GM04503 (cell line): ENCODE results near the gene TSSK1B.
"Not testable (repeated sequence)": the region's sequence is repeated elsewhere in the genome, so short reads cannot be mapped to it uniquely, and the experiment has no call there.

Experiments
- DNase-seq: peaks from one replicate; pipeline ENCODE4 v3.0.0-alpha.2; 2012; ENCODE audit warnings: low read depth

The TSSK1B gene

GRCh38 chr5:113434889-113435288 is at the start of gene TSSK1B:
TSSK1B (minus strand) TSS chr5:113434989; CDS start chr5:113434839, 150 bp downstream.
- DNase-seq = no peak

DNA sequence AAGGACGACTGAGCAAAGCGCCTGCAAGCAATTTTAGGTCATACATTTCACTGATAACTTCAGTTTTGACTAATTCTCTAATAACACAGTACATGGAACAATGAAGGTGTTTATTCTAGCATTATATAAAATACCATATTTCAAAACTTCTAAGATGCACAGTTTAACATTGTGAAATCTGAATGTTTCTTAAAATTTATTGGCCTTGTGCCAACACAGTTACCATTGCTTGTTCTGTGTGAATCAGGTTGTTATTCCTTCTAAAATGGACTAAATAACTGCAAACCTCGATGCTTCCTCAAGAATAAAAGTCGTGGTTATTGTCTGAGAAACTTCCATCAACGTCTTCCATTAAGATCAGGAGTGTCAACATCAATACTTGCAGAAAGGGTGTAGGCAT is 45.5 kb upstream of the TSSK1B start:
- no peak for DNase-seq

GRCh38 chr5:113478691-113479090 is 43.9 kb upstream of the TSSK1B start:
- DNase-seq = no peak

GRCh38 chr5:113474100-113474728 is 39.4 kb upstream of the TSSK1B start:
- no peak for DNase-seq

- DNase-seq = no peak
Observed at GRCh38 chr5:113463032-113463431, 28.2 kb upstream of the TSSK1B start.

GRCh38 chr5:113457106-113457505 is 22.3 kb upstream of the TSSK1B start:
- DNase-seq = not testable (repeated sequence)

- no peak for DNase-seq
Observed at GRCh38 chr5:113452941-113453340, 18.2 kb upstream of the TSSK1B start.

- DNase-seq = no peak
Observed at GRCh38 chr5:113451797-113452196, 17.0 kb upstream of the TSSK1B start.

DNA sequence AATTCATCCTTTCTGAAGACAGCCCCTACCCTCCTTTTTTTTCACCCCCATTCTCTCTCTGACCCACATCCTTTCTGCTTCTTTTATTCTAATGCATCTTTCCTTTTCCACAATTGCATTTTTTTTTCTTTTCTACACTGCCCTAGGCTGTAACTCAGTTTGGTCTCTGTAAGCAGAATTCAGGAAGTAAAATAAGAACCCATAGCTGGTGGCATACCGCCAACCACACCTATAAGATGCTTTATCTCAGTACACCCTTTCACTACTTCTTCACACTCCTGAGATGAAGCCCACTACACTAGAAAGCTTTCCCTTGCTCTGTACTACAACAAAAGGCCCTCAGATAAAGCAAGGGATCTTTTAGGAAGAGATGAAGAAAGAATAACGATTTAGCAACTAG is 16.1 kb upstream of the TSSK1B start:
- no peak for DNase-seq

- no peak for DNase-seq
Observed at GRCh38 chr5:113450462-113450861, 15.7 kb upstream of the TSSK1B start.

DNA sequence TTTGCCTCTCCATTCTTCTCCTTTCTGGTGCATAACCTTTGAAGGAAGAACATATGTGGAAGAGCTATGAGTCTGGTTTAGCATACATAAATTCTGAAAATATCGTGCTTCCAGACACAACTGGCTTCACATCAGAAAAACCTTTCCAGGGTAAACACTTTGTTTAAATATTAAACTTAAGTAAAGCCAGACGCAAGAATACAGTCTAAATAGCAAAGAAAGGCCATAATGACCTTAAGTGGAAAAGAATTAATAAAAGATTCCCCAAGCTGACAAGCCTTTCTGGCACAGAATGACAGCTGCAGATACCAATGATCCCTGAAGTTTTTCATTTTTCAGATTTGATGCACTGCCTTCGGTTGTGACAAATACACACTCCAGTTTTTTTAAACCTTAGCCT is 13.5 kb upstream of the TSSK1B start:
- no peak for DNase-seq

- DNase-seq = no peak
Observed at GRCh38 chr5:113447498-113448050, 12.8 kb upstream of the TSSK1B start.

GRCh38 chr5:113446358-113446927 is 11.7 kb upstream of the TSSK1B start:
- no peak for DNase-seq

GRCh38 chr5:113437111-113437510 is 2.3 kb upstream of the TSSK1B start:
- DNase-seq = no peak

GRCh38 chr5:113435575-113435974 is 786 bp upstream of the TSSK1B start:
- no peak for DNase-seq

DNA sequence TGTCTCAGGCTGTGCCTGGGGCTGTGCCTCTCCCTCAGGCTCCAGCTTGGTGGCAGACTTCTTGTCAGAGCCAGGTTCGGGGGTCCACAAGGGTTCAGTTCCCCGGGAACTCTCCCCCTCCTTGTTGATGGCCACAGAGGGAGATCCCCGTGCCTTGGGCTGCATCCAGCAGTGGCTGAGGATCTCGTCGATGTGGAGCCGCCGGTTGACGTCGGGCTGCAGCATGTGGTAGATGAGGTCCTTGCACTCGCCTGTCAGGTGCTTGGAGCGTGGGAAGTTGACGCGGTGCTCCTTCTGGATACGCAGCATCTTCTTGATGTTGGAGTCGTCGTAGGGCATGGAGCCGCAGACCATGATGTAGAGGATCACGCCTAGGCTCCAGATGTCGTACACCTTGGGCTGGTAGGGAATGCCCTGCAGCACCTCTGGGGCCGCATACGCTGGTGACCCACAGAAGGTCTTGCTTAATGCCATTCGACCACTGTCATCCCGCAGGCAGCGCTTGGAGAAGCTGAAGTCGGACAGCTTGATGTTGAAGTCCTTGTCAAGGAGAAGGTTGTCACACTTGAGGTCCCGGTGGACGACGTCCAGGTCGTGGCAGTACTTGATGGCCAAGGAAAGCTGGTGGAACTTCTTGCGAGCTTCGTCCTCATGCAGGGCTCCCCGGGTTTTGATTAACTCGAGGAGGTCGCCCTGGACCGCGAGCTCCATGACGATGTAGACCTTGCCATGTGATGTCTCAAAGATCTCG is 752 bp downstream of the TSSK1B start:
- no peak for DNase-seq

GRCh38 chr5:113433071-113433470 is 1.7 kb downstream of the TSSK1B start:
- no peak for DNase-seq

DNA sequence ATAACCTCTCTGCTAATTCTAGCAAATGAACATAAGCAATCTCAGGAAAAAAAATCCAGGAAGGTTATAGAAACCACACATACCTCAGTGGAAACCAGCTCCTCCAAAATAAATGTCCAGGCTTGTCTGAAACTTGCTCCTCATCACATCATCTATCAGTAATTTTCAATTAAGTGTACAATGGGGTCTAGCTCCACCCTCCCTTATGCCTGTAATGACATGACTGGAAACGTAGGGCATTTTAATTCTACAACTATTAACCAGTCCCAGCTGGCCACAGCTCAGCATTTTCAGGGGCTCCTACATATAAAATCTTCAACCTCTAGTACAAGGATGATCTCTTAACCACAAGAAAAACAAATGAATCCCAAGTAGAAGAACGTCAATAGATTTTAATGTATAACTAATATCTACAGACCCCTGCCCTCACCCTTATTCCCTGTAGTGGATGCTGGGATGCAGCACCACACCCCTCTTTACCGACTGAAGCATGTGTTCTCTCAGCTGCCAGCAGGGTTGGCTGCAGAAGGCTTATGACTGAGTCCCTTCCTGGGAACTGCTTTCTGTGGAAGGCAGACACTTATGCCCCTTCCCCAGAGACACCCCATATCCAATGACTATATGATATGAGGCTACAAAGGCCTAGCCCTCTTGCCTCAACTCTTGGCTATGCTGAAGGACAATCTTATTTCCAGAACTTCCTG is 6.8 kb downstream of the TSSK1B start:
- no peak for DNase-seq

GRCh38 chr5:113425909-113426308 is 8.9 kb downstream of the TSSK1B start:
- DNase-seq = no peak

DNA sequence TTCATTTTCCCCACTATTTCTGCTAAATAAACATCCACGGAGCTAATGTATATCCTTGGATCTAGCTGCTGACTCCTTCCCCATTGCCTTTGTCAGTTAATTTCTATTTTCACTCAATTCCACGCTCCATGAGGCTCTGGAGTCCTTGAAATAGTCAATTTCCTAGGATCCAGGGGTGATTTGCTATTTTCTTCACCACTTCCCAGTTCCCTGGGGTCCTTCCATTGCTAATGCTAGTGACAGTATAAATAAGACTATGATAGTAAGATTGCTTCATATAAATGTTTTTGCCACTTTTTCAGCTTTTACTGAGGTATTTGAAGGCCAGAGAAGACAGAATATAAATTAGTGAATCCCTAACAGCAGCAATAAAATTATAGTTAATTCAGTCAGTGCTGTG is 13.1 kb downstream of the TSSK1B start:
- no peak for DNase-seq

GRCh38 chr5:113405530-113405929 is 29.3 kb downstream of the TSSK1B start:
- DNase-seq = no peak

DNA sequence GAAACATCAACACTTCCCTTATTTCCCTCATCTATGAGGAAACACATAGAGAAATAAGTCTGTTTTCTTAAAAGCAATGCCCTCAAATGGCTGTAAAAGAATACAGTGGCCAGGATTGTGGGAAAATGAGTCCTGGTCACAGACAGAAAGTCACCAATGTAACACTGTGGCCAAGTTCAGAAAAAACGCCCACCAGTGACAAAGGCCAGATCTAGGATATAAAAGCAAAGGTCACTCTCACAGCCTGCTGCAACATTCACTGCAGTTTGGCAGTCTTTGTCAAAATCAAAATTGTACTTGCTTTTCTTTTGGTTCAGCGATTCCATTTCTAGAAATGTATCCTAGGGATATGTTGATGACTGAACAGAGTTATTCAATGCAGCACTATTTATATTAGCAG is 30.5 kb downstream of the TSSK1B start:
- no peak for DNase-seq

GRCh38 chr5:113397986-113398385 is 36.8 kb downstream of the TSSK1B start:
- DNase-seq = not testable (repeated sequence)
